ENCODE data around the gene TSPAN18.

Gene TSPAN18

GRCh38 chr11:44903518-44903917, 176.8 kb downstream of the TSPAN18 start:
- no peak for DNase-seq

- DNase-seq, result no peak
Measured at GRCh38 chr11:44904261-44905020, 177.7 kb downstream of the TSPAN18 start.

GRCh38 chr11:44905131-44905866, 178.5 kb downstream of the TSPAN18 start:
- DNase-seq, result no peak

DNA sequence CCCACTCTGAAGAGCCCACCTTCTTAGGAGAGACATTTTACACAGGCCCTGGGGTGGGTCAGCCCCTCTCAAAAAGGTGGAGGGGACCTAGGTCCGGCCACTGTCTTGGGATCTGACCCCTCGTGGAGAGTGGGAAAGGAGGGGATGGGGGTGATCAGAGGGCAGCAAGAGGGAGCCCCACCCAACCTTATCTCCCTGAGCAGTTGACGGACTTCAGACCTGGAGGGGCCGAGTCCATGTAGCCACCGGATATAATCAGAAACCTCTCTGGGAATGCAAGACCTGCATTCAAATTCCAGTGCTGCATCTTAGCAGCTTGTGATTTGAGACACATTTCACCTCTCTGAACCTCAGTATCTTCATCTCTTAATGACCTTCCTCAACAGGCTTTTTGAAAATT, 179.9 kb downstream of the TSPAN18 start:
- no peak for DNase-seq

DNA sequence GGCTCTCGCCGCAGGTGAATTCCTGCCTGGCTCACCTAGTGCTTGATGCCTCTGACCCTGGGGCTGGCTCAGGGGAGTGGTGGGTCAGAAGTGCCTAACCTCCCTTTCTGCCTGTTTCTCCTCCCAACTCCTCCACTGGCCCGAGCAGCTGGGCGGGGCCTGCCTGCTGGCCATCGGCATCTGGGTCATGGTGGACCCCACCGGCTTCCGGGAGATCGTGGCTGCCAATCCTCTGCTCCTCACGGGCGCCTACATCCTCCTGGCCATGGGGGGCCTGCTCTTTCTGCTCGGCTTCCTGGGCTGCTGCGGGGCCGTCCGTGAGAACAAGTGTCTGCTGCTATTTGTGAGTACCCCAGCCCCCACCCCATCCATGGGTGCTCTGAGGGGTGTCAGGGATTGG, 182.8 kb downstream of the TSPAN18 start:
- DNase-seq, result no peak

- no peak for DNase-seq
Measured at GRCh38 chr11:44910591-44910990, 183.8 kb downstream of the TSPAN18 start.

GRCh38 chr11:44911029-44911814, 184.5 kb downstream of the TSPAN18 start:
- peak; percentile 24 to 64 for DNase-seq

DNA sequence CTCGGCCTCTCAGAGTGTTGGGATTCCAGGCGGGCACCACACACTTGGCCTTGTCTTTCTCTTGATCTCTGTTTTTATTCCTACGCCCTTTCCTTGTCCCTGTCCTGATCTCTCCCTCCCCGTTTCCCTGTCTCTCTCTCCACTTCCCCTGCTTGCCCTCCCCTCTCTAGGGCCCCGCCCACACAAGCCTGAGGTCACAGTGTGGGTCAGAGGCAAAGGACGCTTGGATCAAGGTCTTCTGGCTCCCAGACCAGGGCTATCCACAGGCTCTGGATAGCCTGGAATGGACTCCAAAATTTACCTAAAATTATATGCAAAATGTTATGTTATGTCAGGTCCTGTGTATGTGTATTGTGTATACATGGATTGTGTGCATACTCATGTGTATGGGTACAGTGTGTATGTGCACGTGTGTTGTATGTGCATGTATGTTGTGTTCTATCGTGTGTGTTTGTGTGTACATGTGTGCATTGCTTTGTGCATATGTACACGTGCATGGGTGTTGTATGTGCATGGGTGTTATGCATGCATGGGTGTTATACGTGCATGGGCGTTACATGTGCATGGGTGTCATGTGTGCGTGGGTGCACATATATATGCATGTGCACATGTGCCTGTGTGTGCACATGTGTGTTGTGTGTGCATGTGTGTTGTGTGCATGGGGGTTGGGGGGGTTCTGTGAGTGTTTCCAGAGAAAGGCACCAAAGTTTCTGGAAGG, 185.7 kb downstream of the TSPAN18 start:
- DNase-seq, result no peak

DNA sequence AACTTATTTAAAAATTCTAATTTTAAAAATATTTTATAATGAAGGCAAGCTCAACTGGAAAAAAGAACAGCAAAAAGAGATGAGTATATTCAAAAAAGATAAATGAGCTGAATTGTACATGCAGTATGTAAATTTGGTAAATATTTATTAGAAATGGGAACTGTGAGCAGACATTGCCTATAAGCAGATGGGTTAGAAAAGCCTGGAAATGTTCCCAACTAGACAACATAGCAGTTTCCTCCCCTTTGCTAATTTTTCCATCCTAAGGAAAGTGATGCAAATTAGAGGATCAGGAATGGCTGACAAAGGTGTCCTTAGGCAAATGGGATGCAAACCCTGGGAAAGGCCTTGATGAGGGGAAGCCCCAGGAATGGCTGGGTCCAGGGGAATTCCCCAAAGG, 186.7 kb downstream of the TSPAN18 start:
- no peak for DNase-seq

DNA sequence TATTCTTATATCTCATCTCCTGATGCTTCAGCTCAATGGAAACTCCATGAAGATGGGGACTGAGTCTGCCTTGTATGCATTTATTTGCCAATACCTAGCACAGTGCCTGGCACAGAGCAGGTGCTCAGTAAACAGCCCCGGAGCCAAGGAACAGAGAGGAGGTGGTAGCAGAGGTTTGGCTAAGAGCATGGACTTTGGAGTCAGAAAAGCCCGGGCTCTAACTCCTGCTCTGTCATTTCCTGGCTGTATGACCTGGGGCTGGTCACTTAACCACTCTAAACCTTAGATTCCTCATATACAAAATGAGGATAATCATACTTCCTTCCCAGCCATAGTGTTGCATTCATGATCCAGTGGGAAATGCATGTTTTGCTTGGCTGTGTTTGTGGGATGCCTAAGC, 187.3 kb downstream of the TSPAN18 start:
- no peak for DNase-seq

DNA sequence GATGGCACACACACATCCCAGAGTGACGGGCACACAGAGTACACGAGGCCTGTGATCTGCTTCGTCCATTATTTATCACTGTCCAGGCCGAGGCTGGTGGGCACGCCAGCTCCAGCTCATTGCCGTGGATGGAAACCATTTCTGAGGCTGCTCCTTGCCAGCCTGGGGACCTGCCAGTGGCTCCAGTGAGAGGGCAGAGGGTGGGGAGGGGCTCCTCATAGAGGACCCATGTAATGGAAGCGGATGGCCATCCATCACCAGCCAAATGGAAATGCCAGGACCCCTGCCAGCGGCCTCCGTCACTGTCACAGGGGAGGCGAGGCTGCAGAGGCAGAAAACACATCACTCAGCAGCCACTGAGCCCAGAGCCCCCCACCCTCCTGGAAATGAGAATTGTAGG, 188.2 kb downstream of the TSPAN18 start:
- DNase-seq, result no peak

- DNase-seq, result no peak
Measured at GRCh38 chr11:44915621-44916020, 188.9 kb downstream of the TSPAN18 start.

DNA sequence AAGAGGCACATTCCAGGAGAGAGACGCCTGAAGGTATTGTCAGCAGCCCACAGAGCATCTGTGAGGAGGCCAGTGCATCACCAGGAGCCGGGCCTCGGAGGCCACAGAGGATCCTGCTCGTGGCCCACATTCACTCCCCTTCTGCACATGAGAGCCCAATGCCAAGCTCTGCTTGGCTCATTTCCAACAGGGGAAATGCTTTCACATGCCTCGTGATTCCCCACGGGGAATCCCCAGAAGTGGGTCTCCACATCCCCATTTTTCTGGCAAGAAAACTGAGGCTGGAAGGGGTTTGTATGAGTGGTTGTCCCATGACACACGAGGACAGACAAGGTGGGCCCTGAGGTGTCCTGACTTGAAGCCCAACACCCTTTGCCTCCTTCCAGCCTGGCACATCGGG, 189.6 kb downstream of the TSPAN18 start:
- no peak for DNase-seq

DNA sequence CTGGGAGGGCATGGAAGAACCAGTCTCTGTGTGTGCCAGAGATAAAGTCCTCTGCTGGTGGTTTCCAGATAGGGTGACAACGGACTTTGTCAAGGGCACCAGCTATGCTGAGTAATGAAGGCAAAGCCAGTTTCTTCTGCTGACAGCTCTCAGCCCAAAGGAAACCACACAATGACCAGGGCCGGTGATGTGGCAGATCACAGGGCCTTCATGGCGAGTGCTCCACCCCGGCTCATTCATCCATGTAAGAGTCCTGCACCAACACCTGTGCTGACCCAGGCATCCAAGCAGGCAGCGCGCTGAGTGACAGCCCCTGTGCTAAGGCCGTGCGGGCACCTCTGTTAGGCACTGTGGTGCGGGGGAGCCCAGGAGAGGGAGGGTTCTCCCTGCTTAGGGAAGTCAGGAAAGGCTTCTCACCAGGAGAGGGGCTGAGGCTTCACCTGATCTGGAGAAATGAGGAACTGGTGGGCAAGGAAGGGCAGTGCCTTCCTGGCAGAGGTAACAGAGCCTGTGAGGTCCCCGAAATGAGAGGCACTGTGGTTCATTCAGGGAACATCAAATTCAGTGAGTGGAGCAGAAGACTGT, 190.1 kb downstream of the TSPAN18 start:
- no peak for DNase-seq

DNA sequence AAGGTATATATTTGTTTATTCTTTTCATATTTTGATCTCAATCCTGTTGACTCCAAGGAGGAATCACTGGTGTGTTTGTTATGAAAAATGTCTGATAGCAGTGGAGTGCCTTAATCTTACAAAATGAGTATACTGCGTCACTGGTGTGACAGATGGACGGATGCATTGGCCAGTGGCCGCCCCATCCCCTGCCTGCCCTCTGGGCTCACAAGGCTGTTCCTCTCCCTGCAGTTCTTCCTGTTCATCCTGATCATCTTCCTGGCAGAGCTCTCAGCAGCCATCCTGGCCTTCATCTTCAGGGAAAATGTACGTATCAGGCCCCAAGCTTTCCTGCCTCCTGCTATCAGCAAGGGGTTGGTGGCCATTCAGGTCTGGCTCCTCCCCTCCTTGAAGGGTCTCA, 191.0 kb downstream of the TSPAN18 start:
- DNase-seq, result no peak

DNA sequence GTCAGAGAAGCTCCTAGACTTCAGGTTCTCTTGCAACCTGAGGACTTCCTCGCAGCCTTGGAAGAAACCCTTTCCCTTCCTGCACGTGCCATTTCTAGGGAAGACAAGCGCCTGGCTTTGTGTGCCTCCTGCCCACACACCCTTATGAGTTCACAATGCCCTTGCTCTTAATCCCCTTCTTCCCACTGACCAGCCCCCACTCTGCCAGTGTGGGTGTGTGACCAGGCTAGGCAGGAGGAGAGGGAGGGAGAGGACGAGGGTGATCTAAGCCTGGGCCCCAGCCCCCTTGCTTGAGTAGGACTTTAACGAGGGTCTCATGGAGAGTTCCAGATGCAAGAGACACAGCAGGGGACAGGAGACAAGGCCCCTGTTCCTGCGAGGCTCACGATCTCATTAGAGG, 193.7 kb downstream of the TSPAN18 start:
- DNase-seq, result no peak

- DNase-seq, result no peak
Measured at GRCh38 chr11:44923115-44923514, 196.4 kb downstream of the TSPAN18 start.

DNA sequence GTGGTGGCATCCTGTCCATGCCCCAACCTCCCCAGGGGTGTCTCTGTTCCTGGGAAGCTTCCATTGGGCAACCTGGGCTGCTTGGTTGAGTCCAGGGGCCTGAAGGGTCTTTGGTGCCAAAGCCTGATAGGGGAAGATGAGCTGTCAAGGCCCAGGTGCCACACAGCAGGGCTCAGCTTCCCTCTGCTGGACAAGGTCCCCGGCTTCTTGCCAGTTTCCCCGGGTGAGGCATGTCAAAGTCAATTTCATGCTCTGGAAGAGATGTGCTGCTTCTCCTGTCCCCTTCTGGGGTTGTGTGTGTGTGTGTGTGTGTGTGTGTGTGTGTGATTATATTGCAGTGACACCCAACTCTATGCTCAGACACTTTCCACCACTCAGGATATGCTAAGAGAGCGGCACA, 197.0 kb downstream of the TSPAN18 start:
- no peak for DNase-seq

GRCh38 chr11:44926036-44926435, 199.3 kb downstream of the TSPAN18 start:
- no peak for DNase-seq

DNA sequence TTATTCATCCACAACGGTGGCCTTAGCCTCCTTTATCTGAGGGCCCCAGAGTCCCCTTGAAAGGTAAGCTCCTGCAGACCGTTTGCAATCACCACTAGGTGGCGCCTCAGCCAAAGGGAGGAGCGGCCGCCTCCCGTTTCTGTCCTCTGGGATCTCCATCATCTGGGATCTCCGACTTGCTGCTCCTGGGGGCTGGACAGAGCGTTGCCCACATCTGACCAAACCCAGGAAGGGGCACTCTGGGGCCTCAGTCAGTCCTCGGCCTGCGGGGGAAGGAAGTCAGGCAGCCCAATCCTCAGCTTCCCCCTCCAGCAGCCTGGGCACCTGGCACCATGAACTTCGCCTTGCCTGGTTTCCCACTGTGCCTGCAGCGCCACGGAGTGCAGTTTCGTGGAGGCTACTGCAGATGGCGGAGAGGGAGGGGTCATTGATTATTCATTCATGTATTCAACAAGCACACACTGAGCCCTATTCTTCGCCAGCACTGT, 200.5 kb downstream of the TSPAN18 start:
- peak in 1 of 2 experiments; percentile 72 for DNase-seq

- DNase-seq, result no peak
Measured at GRCh38 chr11:44928144-44928543, 201.4 kb downstream of the TSPAN18 start.

GRCh38 chr11:44928816-44929215, 202.1 kb downstream of the TSPAN18 start:
- no peak for DNase-seq
